Measurements from ENCODE around the gene NODAL. TPM values are rescaled to one million over a fixed set of nuclear protein-coding genes. Genes with fewer than 3 reads are reported as not detected.

The NODAL gene
- total RNA-seq, 3 donors from 2014 or later: not detected

DNA sequence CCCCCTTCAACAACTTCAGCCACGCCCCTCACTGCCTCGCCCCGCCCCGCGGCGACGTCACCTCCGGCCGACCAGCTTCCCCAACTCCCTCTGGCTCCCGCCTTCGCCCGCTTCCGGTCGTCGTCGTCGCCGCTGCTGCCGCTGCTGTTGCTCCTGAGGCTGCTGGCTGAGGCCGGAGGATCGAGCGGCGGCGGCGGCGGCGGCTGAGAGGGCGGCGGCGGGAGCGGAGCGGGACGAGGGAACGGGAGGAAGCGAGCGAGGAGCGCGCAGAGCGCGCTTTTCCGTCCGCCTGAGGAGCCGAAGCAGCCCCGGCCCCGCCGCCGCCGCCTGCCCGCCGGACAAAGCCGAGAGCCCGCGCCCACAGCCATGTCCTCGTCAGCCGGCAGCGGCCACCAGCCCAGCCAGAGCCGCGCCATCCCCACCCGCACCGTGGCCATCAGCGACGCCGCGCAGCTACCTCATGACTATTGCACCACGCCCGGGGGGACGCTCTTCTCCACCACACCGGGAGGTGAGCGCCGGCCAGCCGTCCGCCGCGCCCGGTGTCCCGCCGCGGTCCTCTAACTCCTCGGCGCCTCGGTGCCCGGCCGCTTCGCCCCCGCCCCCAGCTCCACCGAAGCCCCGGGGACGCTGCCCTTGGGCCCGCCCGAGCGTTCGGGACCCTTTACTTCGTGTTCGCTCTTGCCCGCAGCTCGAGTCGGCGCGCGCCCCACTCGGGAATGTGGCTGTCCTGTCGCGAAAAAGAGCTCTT, 37.3 kb downstream of the NODAL start, which contains the start of gene EIF4EBP2:
Gene EIF4EBP2, plus strand, starts transcription at position 110 of the 751 bp plus-strand sequence. Its CDS starts 257 bp downstream, at position 367.
- Mint-ChIP-seq H3K9me3 (no peaks in the 10 kb centered on the region), H3K4me1 (ENCODE audit: low read depth) (peaks cover 42% of the 10 kb centered on the region), H3K36me3 (ENCODE audit: insufficient read depth) (peaks cover 2% of the 10 kb centered on the region), H3K27me3 (ENCODE audit: low read depth) (no peaks in the 10 kb centered on the region), H3K4me3 (peak within 1 kb of the TSS; percentile 98)
- ATAC-seq (peak; percentile 96 to 97), DNase-seq (peak; percentile 99)

DNA sequence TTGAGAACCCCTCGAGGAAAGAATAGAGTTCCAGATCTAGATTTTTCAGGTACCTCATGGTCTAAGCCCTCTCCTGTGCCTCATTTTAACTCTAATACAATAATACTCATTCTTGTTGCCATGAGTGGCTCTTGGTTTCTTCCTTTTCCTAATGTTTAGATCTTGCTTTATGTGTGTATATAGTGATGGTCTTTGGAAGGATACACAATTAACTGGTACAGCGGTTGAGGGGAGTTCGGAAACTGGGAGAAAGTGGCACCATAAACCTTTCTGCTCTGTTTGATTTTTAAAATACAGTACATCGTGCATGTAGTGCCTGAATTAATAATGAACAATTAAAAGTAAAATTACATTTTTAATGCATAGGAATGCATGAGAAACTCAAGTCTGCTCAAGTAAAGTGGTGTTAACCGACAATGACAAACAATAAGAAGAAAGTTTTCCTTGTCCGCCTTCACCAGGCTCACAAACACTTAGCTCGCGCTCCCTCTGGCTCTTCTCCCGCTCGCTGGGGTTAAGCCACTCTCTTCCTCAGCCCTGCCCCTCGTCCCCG, 37.9 kb downstream of the NODAL start:
- no peak for ATAC-seq
- peaks cover 35% of the 10 kb centered on the region for H3K4me1 Mint-ChIP-seq (ENCODE audit: low read depth)
- no peaks in the 10 kb centered on the region for H3K9me3 Mint-ChIP-seq
- peak overlapping the region; percentile 98 for H3K4me3 Mint-ChIP-seq
- peaks cover 1% of the 10 kb centered on the region for H3K36me3 Mint-ChIP-seq (ENCODE audit: insufficient read depth)
- DNase-seq: no peak
- no peaks in the 10 kb centered on the region for H3K27me3 Mint-ChIP-seq (ENCODE audit: low read depth)

DNA sequence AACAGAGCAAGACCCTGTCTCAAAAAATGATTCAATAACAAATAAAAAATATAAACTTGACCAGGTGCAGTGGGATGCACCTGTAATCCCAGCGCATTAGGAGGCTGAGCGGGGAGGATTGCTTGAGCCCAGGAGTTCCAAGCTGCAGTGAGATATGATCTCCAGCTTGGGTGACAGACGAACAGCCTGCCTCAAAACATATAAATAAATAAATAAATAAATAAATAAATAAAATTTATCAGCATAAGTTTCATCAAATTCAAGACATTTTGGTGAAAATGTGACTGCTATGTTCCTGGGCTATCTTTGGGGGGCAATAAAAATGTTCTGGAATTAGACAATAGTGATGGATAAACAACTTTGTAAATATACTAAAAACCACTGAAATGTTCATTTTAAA, 42.3 kb downstream of the NODAL start:
- peaks cover 8% of the 10 kb centered on the region for H3K4me1 Mint-ChIP-seq (ENCODE audit: low read depth)
- DNase-seq (no peak), ATAC-seq (no peak)
- H3K9me3 Mint-ChIP-seq: no peaks in the 10 kb centered on the region
- no peaks in the 10 kb centered on the region for H3K27me3 Mint-ChIP-seq (ENCODE audit: low read depth)
- H3K4me3 Mint-ChIP-seq: no peak overlapping the region
- H3K36me3 Mint-ChIP-seq (ENCODE audit: insufficient read depth): no peaks in the 10 kb centered on the region

DNA sequence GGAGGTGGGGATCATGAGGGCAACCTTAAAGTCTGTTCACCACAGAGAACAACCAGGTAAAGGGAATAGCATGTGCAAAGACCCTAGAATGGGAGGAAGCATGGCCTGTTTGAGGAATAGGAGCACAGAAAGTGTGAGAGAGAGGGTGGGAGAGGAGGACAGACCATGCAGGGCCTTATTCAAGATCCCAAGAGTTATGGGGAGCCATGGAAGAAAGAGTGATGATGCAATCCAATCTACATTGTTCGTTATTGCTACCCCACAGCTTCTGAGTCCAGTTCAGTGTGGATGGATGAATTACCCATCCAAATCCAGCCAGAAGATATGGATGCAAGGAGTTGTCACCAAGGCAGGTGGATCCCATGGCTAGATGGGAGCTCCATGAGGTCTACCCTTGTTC, 45.3 kb downstream of the NODAL start:
- DNase-seq (no peak), ATAC-seq (no peak)
- Mint-ChIP-seq H3K9me3 (no peaks in the 10 kb centered on the region), H3K4me1 (ENCODE audit: low read depth) (no peaks in the 10 kb centered on the region), H3K27me3 (ENCODE audit: low read depth) (peaks cover 4% of the 10 kb centered on the region), H3K36me3 (ENCODE audit: insufficient read depth) (no peaks in the 10 kb centered on the region), H3K4me3 (no peak overlapping the region)

DNA sequence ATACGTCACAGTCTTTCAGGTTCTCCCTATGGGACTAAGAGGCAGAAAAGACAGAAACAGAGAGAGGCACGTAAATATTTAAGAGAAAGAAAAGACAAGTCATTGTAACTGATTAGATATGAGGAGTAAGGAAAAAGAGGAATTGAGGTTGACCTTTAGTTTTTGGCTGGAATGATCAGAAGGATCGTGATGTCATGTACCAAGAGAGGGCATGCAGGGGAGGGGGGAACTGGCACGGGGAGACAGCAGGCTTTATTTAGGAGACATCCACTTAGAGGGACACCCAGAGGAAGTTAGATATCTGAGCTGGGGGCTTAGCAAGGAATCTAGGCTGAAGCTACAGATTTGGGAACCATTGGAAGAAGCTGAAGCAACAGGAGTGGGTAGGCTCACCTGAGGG, 49.8 kb downstream of the NODAL start:
- no peak for DNase-seq
- ATAC-seq: no peak
- peaks cover 4% of the 10 kb centered on the region for H3K27me3 Mint-ChIP-seq (ENCODE audit: low read depth)
- no peaks in the 10 kb centered on the region for H3K36me3 Mint-ChIP-seq (ENCODE audit: insufficient read depth)
- H3K9me3 Mint-ChIP-seq: no peaks in the 10 kb centered on the region
- H3K4me1 Mint-ChIP-seq (ENCODE audit: low read depth): peaks cover 3% of the 10 kb centered on the region
- H3K4me3 Mint-ChIP-seq: no peak overlapping the region

Other genes starting within 250 kb of the NODAL start
- 100 to 1,000 TPM; 362 to 495 (median 375) TPM for gene PPA1, start 208.3 kb downstream of the NODAL start, total RNA-seq
- gene NPFFR1, start 157.7 kb downstream of the NODAL start, total RNA-seq: not detected
- gene LRRC20, start 59.1 kb downstream of the NODAL start, total RNA-seq: 10 to 100 TPM in 1 of 3 donors, 1 to 10 TPM in 2; 5.3 to 11.3 (median 7.6) TPM
- 10 to 100 TPM; 28.0 to 29.4 (median 28.3) TPM for gene EIF4EBP2, start 37.5 kb downstream of the NODAL start, total RNA-seq
- gene PALD1, start 37.1 kb upstream of the NODAL start, total RNA-seq: 1 to 10 TPM in 2 of 3 donors, under 1 TPM in 1; 0.90 to 2.6 (median 1.3) TPM
- gene PRF1, start 161.1 kb upstream of the NODAL start, total RNA-seq: 10 to 100 TPM; 15.7 to 57.6 (median 36.6) TPM
- under 1 TPM; 0.08 to 0.15 (median 0.14) TPM for gene ADAMTS14, start 230.8 kb upstream of the NODAL start, total RNA-seq